ENCODE results near the gene KLHL29. TPM values are rescaled to one million over a fixed set of nuclear protein-coding genes. Genes with fewer than 3 reads are reported as not detected.

Gene KLHL29
- total and polyA plus RNA-seq, 7 experiments from 2014 or later: 0.59 to 6.5 (median 5.6) TPM

GRCh38 chr2:23448906-23449305 is 63.9 kb downstream of the KLHL29 start:
- peaks cover 0 to 17% (median 0%) of the 10 kb centered on the region in 5 donors for H3K27me3 Mint-ChIP-seq
- Histone ChIP-seq H3K4me3 (ENCODE audit: low read length) (no peak overlapping the region), H3K27ac (ENCODE audit: low read depth, low read length) (no peak overlapping the region), H3K36me3 (ENCODE audit: control insufficient read depth in 2 of 3, insufficient read depth in 3 of 3, low read length in 3 of 3) (no peaks in the 10 kb centered on the region), H3K27me3 (ENCODE audit: control insufficient read depth in 2 of 2, insufficient read depth in 2 of 2, low read length in 2 of 2) (no peaks in the 10 kb centered on the region), H3K4me1 (ENCODE audit: control insufficient read depth in 2 of 2, insufficient read depth in 2 of 2, low read length in 2 of 2) (peaks cover 9 to 17% of the 10 kb centered on the region in 2 donors), H3K9me3 (ENCODE audit: control insufficient read depth in 2 of 3, low read length in 3 of 3) (no peaks in the 10 kb centered on the region)
- peaks cover 10 to 33% (median 26%) of the 10 kb centered on the region in 7 donors for H3K4me1 Mint-ChIP-seq
- intact Hi-C loops (cut with micrococcal nuclease): no loop called here
- CTCF ChIA-PET: no interaction called here
- POLR2A ChIA-PET: no interaction called here
- ATAC-seq: no peak
- H3K9me3 Mint-ChIP-seq: no peaks in the 10 kb centered on the region
- DNase-seq: no peak
- H3K4me3 Mint-ChIP-seq: no peak overlapping the region
- H3K36me3 Mint-ChIP-seq: no peaks in the 10 kb centered on the region
- H3K27ac Mint-ChIP-seq: no peak overlapping the region

DNA sequence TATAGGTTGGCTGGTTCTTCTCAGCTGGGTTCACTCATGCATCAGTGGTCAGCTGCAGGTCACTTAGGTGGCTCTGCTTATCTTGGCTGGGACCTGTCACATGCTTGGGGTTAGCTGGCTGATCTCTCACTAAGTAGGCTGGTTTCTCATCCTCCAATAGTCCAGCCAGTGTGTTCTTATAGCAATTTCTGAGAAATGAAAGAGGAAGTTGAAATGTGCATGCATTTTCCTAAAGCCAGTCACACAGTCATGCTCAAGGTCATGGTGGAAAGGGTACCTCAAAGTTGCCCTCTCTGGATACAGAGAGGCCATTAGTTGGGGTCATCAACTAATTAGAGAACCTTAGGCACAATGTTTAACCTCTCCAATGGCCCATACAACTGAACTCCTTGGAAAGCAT is 64.4 kb downstream of the KLHL29 start:
- no peak overlapping the region for H3K4me3 ChIP-seq (ENCODE audit: low read length)
- no peaks in the 10 kb centered on the region for H3K9me3 ChIP-seq (ENCODE audit: control insufficient read depth in 2 of 3, low read length in 3 of 3)
- Mint-ChIP-seq H3K27me3 (peaks cover 0 to 18% (median 2%) of the 10 kb centered on the region in 5 donors), H3K36me3 (no peaks in the 10 kb centered on the region), H3K9me3 (no peaks in the 10 kb centered on the region), H3K4me3 (peak overlapping the region in 1 of 10 donors; percentile 14), H3K4me1 (peaks cover 13 to 38% (median 31%) of the 10 kb centered on the region in 7 donors), H3K27ac (no peak overlapping the region)
- ATAC-seq (no peak), DNase-seq (no peak)
- peaks cover 9 to 22% of the 10 kb centered on the region in 2 donors for H3K4me1 ChIP-seq (ENCODE audit: control insufficient read depth in 2 of 2, insufficient read depth in 2 of 2, low read length in 2 of 2)
- no peaks in the 10 kb centered on the region for H3K36me3 ChIP-seq (ENCODE audit: control insufficient read depth in 2 of 3, insufficient read depth in 3 of 3, low read length in 3 of 3)
- no peak overlapping the region for H3K27ac ChIP-seq (ENCODE audit: low read depth, low read length)
- H3K27me3 ChIP-seq (ENCODE audit: control insufficient read depth in 2 of 2, insufficient read depth in 2 of 2, low read length in 2 of 2): no peaks in the 10 kb centered on the region
- intact Hi-C loops (cut with micrococcal nuclease): no loop called here
- POLR2A ChIA-PET: no interaction called here
- CTCF ChIA-PET: no interaction called here

GRCh38 chr2:23449831-23450331 is 64.9 kb downstream of the KLHL29 start:
- Mint-ChIP-seq H3K9me3 (no peaks in the 10 kb centered on the region), H3K27me3 (peaks cover 0 to 21% (median 6%) of the 10 kb centered on the region in 5 donors)
- CTCF ChIA-PET: no interaction called here

GRCh38 chr2:23452372-23452771 is 67.4 kb downstream of the KLHL29 start:
- no peaks in the 10 kb centered on the region for H3K27me3 ChIP-seq (ENCODE audit: control insufficient read depth in 2 of 2, insufficient read depth in 2 of 2, low read length in 2 of 2)
- DNase-seq (no peak), ATAC-seq (no peak)
- ChIA-PET CTCF (no interaction called here), POLR2A (no interaction called here)
- H3K4me3 ChIP-seq (ENCODE audit: low read length): no peak overlapping the region
- no peak overlapping the region for H3K27ac ChIP-seq (ENCODE audit: low read depth, low read length)
- H3K9me3 ChIP-seq (ENCODE audit: control insufficient read depth in 2 of 3, low read length in 3 of 3): no peaks in the 10 kb centered on the region
- H3K36me3 ChIP-seq (ENCODE audit: control insufficient read depth in 2 of 3, insufficient read depth in 3 of 3, low read length in 3 of 3): no peaks in the 10 kb centered on the region
- Mint-ChIP-seq H3K36me3 (no peaks in the 10 kb centered on the region), H3K4me3 (peak overlapping the region in 9 of 10 donors; percentile 48 to 85 (median 77)), H3K27me3 (peaks cover 4 to 15% (median 6%) of the 10 kb centered on the region in 5 donors), H3K9me3 (no peaks in the 10 kb centered on the region), H3K27ac (peak overlapping the region in 8 of 9 donors; percentile 48 to 91 (median 78)), H3K4me1 (peaks cover 18 to 48% (median 41%) of the 10 kb centered on the region in 7 donors)
- H3K4me1 ChIP-seq (ENCODE audit: control insufficient read depth in 2 of 2, insufficient read depth in 2 of 2, low read length in 2 of 2): peaks cover 9 to 29% of the 10 kb centered on the region in 2 donors
- intact Hi-C loops (cut with micrococcal nuclease): loop anchor here (2.0 to 10.0 kb wide), 4 partner anchors 65 to 85 kb away; partner anchors contain the start of gene KLHL29 (in 1 of the 2)

More at GRCh38 chr2:23449831-23450331, 64.9 kb downstream of the KLHL29 start:
- H3K36me3 Mint-ChIP-seq: no peaks in the 10 kb centered on the region
- no peaks in the 10 kb centered on the region for H3K9me3 ChIP-seq (ENCODE audit: control insufficient read depth in 2 of 3, low read length in 3 of 3)
- H3K27ac ChIP-seq (ENCODE audit: low read depth, low read length): no peak overlapping the region
- H3K36me3 ChIP-seq (ENCODE audit: control insufficient read depth in 2 of 3, insufficient read depth in 3 of 3, low read length in 3 of 3): no peaks in the 10 kb centered on the region
- no peak overlapping the region for H3K4me3 ChIP-seq (ENCODE audit: low read length)
- peaks cover 17 to 43% (median 36%) of the 10 kb centered on the region in 7 donors for H3K4me1 Mint-ChIP-seq
- DNase-seq: no peak
- intact Hi-C loops (cut with micrococcal nuclease): loop anchor here in 1 of 2 donors (5.0 to 10.0 kb wide), 3 partner anchors 63 to 85 kb away; partner anchors contain the start of gene KLHL29
- H3K27ac Mint-ChIP-seq: no peak overlapping the region
- peaks cover 9 to 27% of the 10 kb centered on the region in 2 donors for H3K4me1 ChIP-seq (ENCODE audit: control insufficient read depth in 2 of 2, insufficient read depth in 2 of 2, low read length in 2 of 2)
- POLR2A ChIA-PET: no interaction called here
- H3K4me3 Mint-ChIP-seq: no peak overlapping the region
- H3K27me3 ChIP-seq (ENCODE audit: control insufficient read depth in 2 of 2, insufficient read depth in 2 of 2, low read length in 2 of 2): no peaks in the 10 kb centered on the region
- ATAC-seq: no peak

GRCh38 chr2:23452853-23453420 is 68.0 kb downstream of the KLHL29 start:
- no peaks in the 10 kb centered on the region for H3K36me3 ChIP-seq (ENCODE audit: control insufficient read depth in 2 of 3, insufficient read depth in 3 of 3, low read length in 3 of 3)
- Mint-ChIP-seq H3K27ac (peak overlapping the region; percentile 48 to 91 (median 78)), H3K4me1 (peaks cover 18 to 48% (median 41%) of the 10 kb centered on the region in 7 donors), H3K4me3 (peak overlapping the region; percentile 46 to 85 (median 77)), H3K36me3 (no peaks in the 10 kb centered on the region), H3K9me3 (no peaks in the 10 kb centered on the region), H3K27me3 (peaks cover 4 to 17% (median 6%) of the 10 kb centered on the region in 5 donors)
- no peak overlapping the region for H3K27ac ChIP-seq (ENCODE audit: low read depth, low read length)
- ATAC-seq (peak; percentile 83), DNase-seq (peak in 7 of 9 donors; percentile 55 to 74 (median 69))
- H3K4me3 ChIP-seq (ENCODE audit: low read length): peak overlapping the region; percentile 22
- H3K27me3 ChIP-seq (ENCODE audit: control insufficient read depth in 2 of 2, insufficient read depth in 2 of 2, low read length in 2 of 2): no peaks in the 10 kb centered on the region
- ChIA-PET POLR2A (interaction anchor here (0.7 to 0.8 kb wide), 2 partner anchors 17 to 80 kb away, joined by 3 to 4 read pairs; no protein-coding TSS in a partner anchor), CTCF (no interaction called here)
- peaks cover 9 to 29% of the 10 kb centered on the region in 2 donors for H3K4me1 ChIP-seq (ENCODE audit: control insufficient read depth in 2 of 2, insufficient read depth in 2 of 2, low read length in 2 of 2)
- H3K9me3 ChIP-seq (ENCODE audit: control insufficient read depth in 2 of 3, low read length in 3 of 3): no peaks in the 10 kb centered on the region
- intact Hi-C loops (cut with micrococcal nuclease): loop anchor here (2.0 to 10.0 kb wide), 4 partner anchors 66 to 86 kb away; partner anchors contain the start of gene KLHL29 (in 1 of the 2)

- CTCF ChIA-PET: no interaction called here
- H3K27me3 ChIP-seq (ENCODE audit: control insufficient read depth in 2 of 2, insufficient read depth in 2 of 2, low read length in 2 of 2): no peaks in the 10 kb centered on the region
These were observed 68.5 kb downstream of the KLHL29 start for GRCh38 chr2:23453432-23453831.

More at GRCh38 chr2:23453432-23453831, 68.5 kb downstream of the KLHL29 start:
- peak overlapping the region; percentile 22 for H3K4me3 ChIP-seq (ENCODE audit: low read length)
- H3K9me3 Mint-ChIP-seq: no peaks in the 10 kb centered on the region
- H3K27ac ChIP-seq (ENCODE audit: low read depth, low read length): no peak overlapping the region
- H3K36me3 ChIP-seq (ENCODE audit: control insufficient read depth in 2 of 3, insufficient read depth in 3 of 3, low read length in 3 of 3): no peaks in the 10 kb centered on the region
- no peaks in the 10 kb centered on the region for H3K9me3 ChIP-seq (ENCODE audit: control insufficient read depth in 2 of 3, low read length in 3 of 3)
- H3K4me1 Mint-ChIP-seq: peaks cover 18 to 48% (median 41%) of the 10 kb centered on the region in 7 donors
- ATAC-seq (no peak), DNase-seq (no peak)
- peaks cover 4 to 17% (median 6%) of the 10 kb centered on the region in 5 donors for H3K27me3 Mint-ChIP-seq
- peak overlapping the region; percentile 46 to 85 (median 77) for H3K4me3 Mint-ChIP-seq
- no peaks in the 10 kb centered on the region for H3K36me3 Mint-ChIP-seq
- peaks cover 9 to 29% of the 10 kb centered on the region in 2 donors for H3K4me1 ChIP-seq (ENCODE audit: control insufficient read depth in 2 of 2, insufficient read depth in 2 of 2, low read length in 2 of 2)
- POLR2A ChIA-PET: interaction anchor here (0.7 to 0.8 kb wide), 2 partner anchors 18 to 80 kb away, joined by 3 to 4 read pairs; no protein-coding TSS in a partner anchor
- peak overlapping the region; percentile 48 to 91 (median 78) for H3K27ac Mint-ChIP-seq
- intact Hi-C loops (cut with micrococcal nuclease): loop anchor here (2.0 to 10.0 kb wide), 4 partner anchors 66 to 86 kb away; partner anchors contain the start of gene KLHL29 (in 1 of the 2)

Data from naive thymus-derived CD4-positive, alpha-beta T cell (primary cell).